ENCODE data around the gene MSANTD7.

- TF ChIP-seq EZH2 (IDR thresholded peaks at IDR 0.05; ENCODE audit: borderline replicate concordance, low read depth, low read length, severe bottlenecking) (no peak), CTCF (IDR thresholded peaks at IDR 0.05; ENCODE audit: borderline replicate concordance, extremely low read depth, low read length, poor library complexity, severe bottlenecking) (no peak)
Observed at GRCh38 chr10:14806318-14806717, 31.8 kb upstream of the MSANTD7 start.
